Measurements from ENCODE around the gene HTT. TPM values are rescaled to one million over a fixed set of nuclear protein-coding genes. Genes with fewer than 3 reads are reported as not detected.
A peak's percentile ranks its signal among the peaks of the same experiment; 100 is the strongest.

The HTT gene
- total RNA-seq, 4 donors from 2014 or later, result 31.1 to 48.6 (median 43.0) TPM

DNA sequence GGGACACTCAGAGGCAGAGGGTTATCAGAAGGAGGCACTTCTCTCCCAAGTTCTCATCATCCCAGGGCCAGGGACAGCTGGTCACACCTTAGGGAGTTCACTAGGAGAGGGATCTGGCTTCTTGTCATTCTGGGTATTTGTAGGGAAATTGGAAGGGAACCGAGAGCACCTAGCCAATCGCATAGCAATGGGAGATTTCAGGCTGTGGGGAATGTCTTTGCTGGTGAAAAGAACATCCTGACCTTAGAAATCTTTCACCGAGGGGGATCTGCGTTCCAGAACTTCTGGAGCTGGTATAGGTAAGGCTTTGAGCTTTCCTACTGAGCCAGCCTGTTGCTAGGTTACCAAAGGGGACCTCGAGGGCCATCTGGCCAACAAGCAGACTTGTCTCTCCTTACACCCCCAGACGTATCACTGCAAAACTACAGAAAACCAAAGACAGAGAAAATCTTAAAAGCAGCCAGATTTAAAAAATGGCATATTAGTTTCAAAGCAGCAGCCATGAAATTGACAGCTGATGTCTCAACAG, 6.9 kb upstream of the HTT start:
- Histone ChIP-seq H3K9me3 (no peaks in the 10 kb centered on the region), H3K4me1 (no peaks in the 10 kb centered on the region), H3K4me3 (no peak overlapping the region), H3K27me3 (no peaks in the 10 kb centered on the region), H3K36me3 (no peaks in the 10 kb centered on the region), H3K27ac (no peak overlapping the region)
- ATAC-seq, result no peak
- WGBS, 2 donors (ENCODE audit: low coverage in 1 of 2), result 82 to 85% methylated on average over 4 to 6 of the region's 6 CpGs
- TF ChIP-seq POLR2AphosphoS5 (IDR thresholded peaks at IDR 0.05), result no peak

DNA sequence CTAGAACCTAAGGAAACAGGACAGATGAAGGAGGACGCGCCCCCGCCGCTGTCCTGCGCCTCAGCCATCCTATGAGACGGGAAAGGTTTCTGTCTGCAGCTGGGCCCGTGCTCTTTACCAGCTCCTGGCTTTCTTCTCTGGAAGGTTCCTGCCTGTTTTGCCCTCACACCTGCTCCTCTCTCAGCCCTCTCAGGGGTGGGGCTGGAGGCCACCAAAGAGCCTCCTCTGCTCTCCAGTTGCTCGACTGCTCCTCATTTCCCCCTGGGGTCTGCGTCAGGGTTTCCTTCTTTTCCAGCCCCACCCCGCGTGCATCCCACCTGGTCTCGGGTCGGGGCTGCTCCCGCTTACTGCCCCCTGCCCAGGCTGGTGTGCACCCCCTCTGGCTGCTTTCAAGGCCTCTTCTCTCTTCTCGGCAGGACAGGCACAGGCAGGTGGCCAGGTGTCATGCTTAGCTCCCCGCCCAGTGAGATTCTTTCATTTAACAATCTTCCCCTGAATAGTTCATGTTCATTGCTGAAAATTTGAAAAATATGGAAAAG, 4.8 kb upstream of the HTT start:
- Histone ChIP-seq H3K9me3 (no peaks in the 10 kb centered on the region), H3K4me3 (no peak overlapping the region), H3K27ac (no peak overlapping the region), H3K36me3 (no peaks in the 10 kb centered on the region), H3K4me1 (peaks cover 0 to 7% (median 4%) of the 10 kb centered on the region in 3 donors), H3K27me3 (no peaks in the 10 kb centered on the region)
- 70 to 82% methylated on average over 13 to 16 of the region's 16 CpGs for WGBS, 2 donors (ENCODE audit: low coverage in 1 of 2)
- ATAC-seq, result no peak
- TF ChIP-seq, protein P1, sequence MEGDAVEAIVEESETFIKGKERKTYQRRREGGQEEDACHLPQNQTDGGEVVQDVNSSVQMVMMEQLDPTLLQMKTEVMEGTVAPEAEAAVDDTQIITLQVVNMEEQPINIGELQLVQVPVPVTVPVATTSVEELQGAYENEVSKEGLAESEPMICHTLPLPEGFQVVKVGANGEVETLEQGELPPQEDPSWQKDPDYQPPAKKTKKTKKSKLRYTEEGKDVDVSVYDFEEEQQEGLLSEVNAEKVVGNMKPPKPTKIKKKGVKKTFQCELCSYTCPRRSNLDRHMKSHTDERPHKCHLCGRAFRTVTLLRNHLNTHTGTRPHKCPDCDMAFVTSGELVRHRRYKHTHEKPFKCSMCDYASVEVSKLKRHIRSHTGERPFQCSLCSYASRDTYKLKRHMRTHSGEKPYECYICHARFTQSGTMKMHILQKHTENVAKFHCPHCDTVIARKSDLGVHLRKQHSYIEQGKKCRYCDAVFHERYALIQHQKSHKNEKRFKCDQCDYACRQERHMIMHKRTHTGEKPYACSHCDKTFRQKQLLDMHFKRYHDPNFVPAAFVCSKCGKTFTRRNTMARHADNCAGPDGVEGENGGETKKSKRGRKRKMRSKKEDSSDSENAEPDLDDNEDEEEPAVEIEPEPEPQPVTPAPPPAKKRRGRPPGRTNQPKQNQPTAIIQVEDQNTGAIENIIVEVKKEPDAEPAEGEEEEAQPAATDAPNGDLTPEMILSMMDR (IDR thresholded peaks at IDR 0.05), result no peak
- TF ChIP-seq POLR2A (IDR thresholded peaks at IDR 0.05) (no peak), EP300 (IDR thresholded peaks at IDR 0.05) (no peak), POLR2AphosphoS5 (IDR thresholded peaks at IDR 0.05) (no peak)

DNA sequence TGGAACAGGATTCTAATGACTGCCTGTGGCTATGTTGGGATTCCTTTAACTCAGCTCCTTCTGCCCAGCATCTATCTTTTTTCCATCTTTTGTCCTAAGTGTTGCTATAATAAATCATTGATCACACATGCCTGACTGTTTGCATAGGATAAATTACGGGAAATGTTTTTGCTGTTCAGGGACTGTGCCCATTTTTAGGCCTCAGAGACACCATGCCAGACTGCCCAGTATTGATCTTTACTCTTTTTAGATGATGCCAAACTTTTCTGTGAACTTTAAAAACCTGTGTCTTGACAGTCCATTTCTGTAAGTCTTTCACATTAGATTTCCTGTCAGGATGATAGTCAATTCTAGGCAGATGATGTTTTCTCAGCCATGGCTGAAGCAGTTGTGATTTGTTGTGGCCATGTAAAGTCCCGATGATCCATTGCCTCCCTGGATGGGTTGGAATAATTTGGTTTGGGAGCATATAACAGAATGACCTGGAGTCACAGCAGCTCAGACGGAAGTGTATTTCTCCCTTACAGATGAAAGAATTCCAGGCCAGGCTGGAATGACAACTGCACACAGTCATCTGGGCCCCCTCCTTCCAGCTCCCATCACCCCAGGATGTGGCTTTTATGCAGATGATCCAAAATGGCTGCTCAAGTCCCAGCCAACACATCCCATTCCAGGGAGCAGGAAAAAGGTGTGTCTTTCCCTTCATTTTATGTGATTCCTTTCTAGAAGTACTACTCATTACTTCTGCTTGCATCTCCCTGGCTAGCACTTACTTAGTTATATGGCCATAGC, 3.6 kb upstream of the HTT start:
- 62 to 70% methylated on average over 2 of the region's 3 CpGs for whole genome bisulfite sequencing, 2 donors (ENCODE audit: low coverage in 1 of 2)
- peaks cover 0 to 17% (median 5%) of the 10 kb centered on the region in 3 donors for H3K4me1 ChIP-seq
- no peaks in the 10 kb centered on the region for H3K36me3 ChIP-seq
- H3K4me3 ChIP-seq, result no peak overlapping the region
- TF ChIP-seq POLR2AphosphoS5 (IDR thresholded peaks at IDR 0.05) (no peak), POLR2A (IDR thresholded peaks at IDR 0.05) (no peak), EP300 (IDR thresholded peaks at IDR 0.05) (no peak)
- TF ChIP-seq, protein P1 (IDR thresholded peaks at IDR 0.05), result no peak
- no peaks in the 10 kb centered on the region for H3K27me3 ChIP-seq
- ATAC-seq, result no peak
- no peak overlapping the region for H3K27ac ChIP-seq
- H3K9me3 ChIP-seq, result no peaks in the 10 kb centered on the region

DNA sequence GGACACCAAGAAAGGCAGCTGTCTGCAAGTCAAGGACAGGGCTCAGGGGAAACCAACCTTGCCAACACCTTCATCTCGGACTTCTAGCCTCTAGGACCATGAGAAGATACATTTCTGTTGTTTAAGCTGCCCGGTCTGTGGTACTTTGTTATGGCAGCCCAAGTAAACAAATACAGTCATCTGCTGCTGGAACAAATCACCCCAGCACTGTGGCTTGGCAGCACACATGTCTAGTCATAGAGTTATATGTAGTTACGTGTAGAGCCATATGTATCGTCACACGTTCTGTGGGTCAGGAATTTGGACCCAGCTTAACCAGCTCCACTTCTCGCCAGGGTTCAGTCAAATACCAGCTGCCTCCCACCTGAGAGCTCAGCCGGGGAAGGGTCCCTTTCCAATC, 2.7 kb upstream of the HTT start:
- TF ChIP-seq POLR2A (IDR thresholded peaks at IDR 0.05) (no peak), POLR2AphosphoS5 (IDR thresholded peaks at IDR 0.05) (no peak)
- WGBS, 2 donors (ENCODE audit: low coverage in 1 of 2), result 52 to 75% methylated on average over 3 to 7 of the region's 7 CpGs

DNA sequence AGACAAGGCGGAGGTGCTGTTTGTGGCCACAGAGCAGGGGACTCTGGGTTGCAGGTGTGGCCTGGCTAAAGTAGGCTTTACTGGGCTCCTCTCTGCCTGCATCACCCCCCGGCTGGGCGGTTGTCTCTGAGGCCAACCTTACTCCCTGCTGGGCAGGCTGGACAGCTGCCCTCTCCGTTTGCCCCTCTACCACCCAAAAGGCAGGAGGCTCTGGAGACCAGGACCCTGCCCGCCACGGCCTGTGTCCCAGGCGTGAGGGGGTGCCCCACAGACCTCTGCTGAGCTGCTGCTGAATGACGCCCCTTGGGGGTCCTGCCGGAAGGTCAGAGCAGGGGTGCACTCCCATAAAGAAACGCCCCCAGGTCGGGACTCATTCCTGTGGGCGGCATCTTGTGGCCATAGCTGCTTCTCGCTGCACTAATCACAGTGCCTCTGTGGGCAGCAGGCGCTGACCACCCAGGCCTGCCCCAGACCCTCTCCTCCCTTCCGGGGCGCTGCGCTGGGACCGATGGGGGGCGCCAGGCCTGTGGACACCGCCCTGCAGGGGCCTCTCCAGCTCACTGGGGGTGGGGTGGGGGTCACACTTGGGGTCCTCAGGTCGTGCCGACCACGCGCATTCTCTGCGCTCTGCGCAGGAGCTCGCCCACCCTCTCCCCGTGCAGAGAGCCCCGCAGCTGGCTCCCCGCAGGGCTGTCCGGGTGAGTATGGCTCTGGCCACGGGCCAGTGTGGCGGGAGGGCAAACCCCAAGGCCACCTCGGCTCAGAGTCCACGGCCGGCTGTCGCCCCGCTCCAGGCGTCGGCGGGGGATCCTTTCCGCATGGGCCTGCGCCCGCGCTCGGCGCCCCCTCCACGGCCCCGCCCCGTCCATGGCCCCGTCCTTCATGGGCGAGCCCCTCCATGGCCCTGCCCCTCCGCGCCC, 1.1 kb upstream of the HTT start:
- 20% methylated on average over 1 of the region's 54 CpGs; no CpG with 5 or more reads in 1 of the 2 donors for WGBS, 2 donors (ENCODE audit: low coverage in 1 of 2)
- H3K27me3 ChIP-seq, result no peaks in the 10 kb centered on the region
- peak; percentile 59 for ATAC-seq

More for the DNA sequence above, 2.7 kb upstream of the HTT start:
- Histone ChIP-seq H3K4me1 (peaks cover 0 to 26% (median 10%) of the 10 kb centered on the region in 3 donors), H3K9me3 (no peaks in the 10 kb centered on the region), H3K36me3 (no peaks in the 10 kb centered on the region), H3K27me3 (no peaks in the 10 kb centered on the region), H3K4me3 (no peak overlapping the region), H3K27ac (no peak overlapping the region)
- ATAC-seq, result no peak

More for the DNA sequence above, 1.1 kb upstream of the HTT start:
- peak overlapping the region; percentile 57 to 68 for H3K4me3 ChIP-seq
- peak; percentile 17 for TF ChIP-seq POLR2AphosphoS5 (IDR thresholded peaks at IDR 0.05)
- TF ChIP-seq, protein P1 (IDR thresholded peaks at IDR 0.05), result no peak
- TF ChIP-seq EP300 (IDR thresholded peaks at IDR 0.05), result no peak
- TF ChIP-seq POLR2A (IDR thresholded peaks at IDR 0.05), result peak; percentile 14 to 49
- H3K36me3 ChIP-seq, result no peaks in the 10 kb centered on the region
- H3K9me3 ChIP-seq, result no peaks in the 10 kb centered on the region
- peaks cover 0 to 42% (median 10%) of the 10 kb centered on the region in 3 donors for H3K4me1 ChIP-seq
- H3K27ac ChIP-seq, result peak overlapping the region in 3 of 4 donors; percentile 83 to 91 (median 88)
